ENCODE results near the gene SH3PXD2A.

SH3PXD2A gene

DNA sequence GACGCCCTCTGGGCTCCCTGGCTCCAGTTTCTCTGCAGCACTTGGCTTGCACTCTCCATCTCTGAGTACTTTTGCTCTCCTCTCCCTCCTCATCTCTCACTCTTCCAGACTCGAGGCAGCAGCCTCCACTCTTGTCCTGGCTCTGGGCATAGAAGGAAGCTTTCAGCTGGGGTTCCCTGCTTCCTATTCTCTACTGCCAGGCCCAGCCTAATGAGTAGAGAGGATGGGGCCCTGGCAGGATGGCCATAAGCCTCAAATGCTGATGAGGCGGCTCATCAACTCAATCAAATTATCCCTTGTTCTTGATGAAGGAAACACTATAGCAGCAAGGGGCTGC, 306.1 kb downstream of the SH3PXD2A start:
- H3K36me3 Mint-ChIP-seq (ENCODE audit: low read depth) = no peaks in the 10 kb centered on the region
- no peak overlapping the region for H3K4me3 Mint-ChIP-seq
- peaks cover 10% of the 10 kb centered on the region for H3K4me1 Mint-ChIP-seq (ENCODE audit: low read depth)
- H3K27ac Mint-ChIP-seq = no peak overlapping the region
- peaks cover 7% of the 10 kb centered on the region for H3K27me3 Mint-ChIP-seq
- no peak for DNase-seq
- no peaks in the 10 kb centered on the region for H3K9me3 Mint-ChIP-seq

DNA sequence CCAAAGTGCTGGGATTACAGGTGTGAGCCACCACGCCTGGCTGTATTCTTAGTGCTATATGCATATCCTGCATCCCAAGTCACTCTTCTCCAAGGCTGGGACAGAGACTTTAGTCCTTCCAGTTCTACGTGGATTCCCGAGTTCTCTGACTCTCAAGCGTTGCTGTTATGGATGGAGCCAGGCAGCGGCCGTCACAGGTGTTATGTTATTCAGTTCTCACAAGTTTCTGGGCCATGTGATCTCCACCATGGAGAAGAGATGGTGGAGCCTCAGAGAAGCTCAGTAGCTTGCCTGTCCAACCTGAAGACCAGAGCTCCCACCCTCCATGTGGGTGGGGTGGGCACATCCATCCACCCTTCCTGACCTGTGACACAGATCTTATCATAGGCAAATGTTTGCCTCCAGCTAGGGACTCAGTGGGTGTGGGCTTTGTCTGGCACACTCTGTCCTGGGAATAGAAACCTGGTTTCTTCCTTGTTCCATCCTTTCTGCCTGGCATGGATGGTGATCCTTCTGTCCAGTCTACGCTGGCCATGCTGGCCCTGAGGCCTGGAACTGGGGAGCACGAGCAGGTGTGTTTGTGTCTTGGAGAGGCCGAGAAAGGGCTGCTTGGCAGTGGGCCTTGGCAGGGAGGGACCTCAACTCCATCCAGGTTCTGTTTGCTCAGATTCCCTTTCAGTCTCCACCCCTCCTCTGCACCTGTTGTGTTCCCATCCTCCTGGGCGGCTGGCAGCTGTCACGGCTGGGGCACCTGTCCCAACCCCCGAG, 306.6 kb downstream of the SH3PXD2A start:
- H3K4me3 Mint-ChIP-seq = no peak overlapping the region
- no peaks in the 10 kb centered on the region for H3K9me3 Mint-ChIP-seq
- H3K27ac Mint-ChIP-seq = no peak overlapping the region
- H3K4me1 Mint-ChIP-seq (ENCODE audit: low read depth) = peaks cover 5% of the 10 kb centered on the region
- no peaks in the 10 kb centered on the region for H3K36me3 Mint-ChIP-seq (ENCODE audit: low read depth)
- DNase-seq = no peak
- peaks cover 5% of the 10 kb centered on the region for H3K27me3 Mint-ChIP-seq

DNA sequence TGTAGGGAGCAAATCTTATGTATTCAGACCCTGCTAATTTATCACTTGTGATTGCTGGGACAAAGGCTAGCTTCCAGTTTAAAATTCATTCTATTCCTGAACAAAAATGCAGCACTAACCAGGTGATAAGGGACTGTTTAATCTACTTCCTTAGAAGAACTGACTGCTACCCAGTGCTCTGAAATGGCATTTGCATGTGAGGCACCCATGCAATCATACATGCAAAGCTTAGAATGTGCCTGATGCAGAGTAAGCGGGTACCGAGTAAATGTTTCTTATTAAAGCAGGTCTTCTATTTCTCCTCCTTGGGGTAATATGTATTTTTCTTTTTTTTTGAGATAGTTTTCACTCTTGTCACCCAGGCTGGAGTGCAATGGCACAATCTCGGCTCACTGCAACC, 307.4 kb downstream of the SH3PXD2A start:
- H3K27ac Mint-ChIP-seq = no peak overlapping the region
- no peak overlapping the region for H3K4me3 Mint-ChIP-seq
- no peaks in the 10 kb centered on the region for H3K36me3 Mint-ChIP-seq (ENCODE audit: low read depth)
- H3K27me3 Mint-ChIP-seq = peaks cover 6% of the 10 kb centered on the region
- peaks cover 6% of the 10 kb centered on the region for H3K4me1 Mint-ChIP-seq (ENCODE audit: low read depth)
- H3K9me3 Mint-ChIP-seq = no peaks in the 10 kb centered on the region
- no peak for DNase-seq

DNA sequence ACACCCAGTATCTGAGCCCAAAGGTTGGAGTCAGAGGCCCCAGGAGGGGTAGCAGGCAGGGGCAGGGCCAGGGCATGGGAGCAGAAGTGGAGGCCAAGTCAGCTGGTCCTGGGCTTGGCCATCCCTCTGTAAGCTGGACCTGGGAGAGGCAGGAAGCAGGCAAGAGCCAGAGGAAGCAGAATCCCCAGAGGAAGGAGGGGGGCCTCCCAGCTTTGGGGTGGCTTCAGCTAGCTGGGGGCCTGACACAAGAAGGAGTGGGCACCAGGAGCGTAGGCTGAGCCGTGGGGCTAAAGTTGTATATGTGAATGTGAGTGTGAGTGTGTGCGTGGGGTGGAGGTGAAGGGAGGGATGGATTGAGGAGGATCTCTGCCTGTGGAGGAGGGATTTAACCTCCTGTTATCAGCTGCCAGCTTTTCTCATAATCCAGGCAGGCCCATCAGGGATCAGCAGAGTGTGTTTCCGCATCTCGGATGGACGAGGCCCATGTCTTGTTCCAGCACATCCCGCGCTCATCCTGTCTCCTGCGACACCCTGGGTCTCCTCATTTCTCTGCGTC, 307.9 kb downstream of the SH3PXD2A start:
- DNase-seq = no peak
- H3K4me1 Mint-ChIP-seq (ENCODE audit: low read depth) = peaks cover 11% of the 10 kb centered on the region
- H3K27ac Mint-ChIP-seq = no peak overlapping the region
- H3K27me3 Mint-ChIP-seq = peaks cover 6% of the 10 kb centered on the region
- H3K9me3 Mint-ChIP-seq = no peaks in the 10 kb centered on the region
- H3K36me3 Mint-ChIP-seq (ENCODE audit: low read depth) = no peaks in the 10 kb centered on the region
- no peak overlapping the region for H3K4me3 Mint-ChIP-seq

DNA sequence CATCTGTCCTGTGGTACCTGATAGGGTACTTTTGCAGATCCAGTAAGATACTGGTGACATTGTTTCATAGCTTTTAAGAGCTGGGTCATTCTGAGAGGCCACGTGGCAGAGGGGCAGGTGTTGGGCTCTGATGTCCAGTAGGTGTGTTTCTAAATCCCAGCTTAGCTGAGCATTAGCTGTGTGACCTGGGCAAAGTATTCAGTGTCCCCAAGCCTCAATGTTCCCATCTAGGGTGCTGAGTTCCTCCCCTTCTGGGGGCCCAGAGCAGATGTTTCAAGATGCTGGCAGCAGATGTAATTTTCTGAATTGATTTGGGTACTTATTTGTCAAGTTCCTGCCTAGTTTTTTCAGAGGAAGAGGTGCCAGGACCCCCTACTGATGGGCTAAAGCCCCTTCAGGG, 309.0 kb downstream of the SH3PXD2A start:
- H3K36me3 Mint-ChIP-seq (ENCODE audit: low read depth) = no peaks in the 10 kb centered on the region
- H3K27ac Mint-ChIP-seq = no peak overlapping the region
- no peaks in the 10 kb centered on the region for H3K9me3 Mint-ChIP-seq
- H3K4me1 Mint-ChIP-seq (ENCODE audit: low read depth) = peaks cover 13% of the 10 kb centered on the region
- DNase-seq = no peak
- peaks cover 6% of the 10 kb centered on the region for H3K27me3 Mint-ChIP-seq
- H3K4me3 Mint-ChIP-seq = no peak overlapping the region

DNA sequence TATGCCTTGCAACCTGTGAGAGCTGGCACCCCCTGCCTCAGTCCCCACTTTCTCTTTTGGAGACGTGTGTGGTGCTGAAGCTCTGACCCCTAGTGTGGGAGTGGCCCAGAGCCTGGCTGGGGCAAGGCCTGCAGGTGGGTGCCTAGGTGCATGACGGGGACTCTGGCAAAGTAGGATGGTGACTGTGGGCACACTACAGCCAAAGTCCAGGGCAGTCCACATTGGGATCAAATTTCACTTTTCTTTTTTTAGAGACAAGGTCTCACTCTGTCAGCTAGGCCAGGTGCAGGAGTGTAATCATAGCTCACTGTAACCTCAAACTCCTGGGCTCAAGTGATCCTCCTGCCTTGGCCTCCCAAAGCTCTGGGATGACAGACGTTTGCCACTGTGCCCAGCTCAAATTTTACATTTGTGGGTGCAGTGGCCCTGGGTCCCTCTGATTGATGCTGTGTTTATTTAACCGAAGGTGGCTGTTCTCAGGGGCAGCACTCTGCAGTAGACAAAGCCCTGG, 309.6 kb downstream of the SH3PXD2A start:
- no peak overlapping the region for H3K4me3 Mint-ChIP-seq
- peaks cover 13% of the 10 kb centered on the region for H3K4me1 Mint-ChIP-seq (ENCODE audit: low read depth)
- no peaks in the 10 kb centered on the region for H3K36me3 Mint-ChIP-seq (ENCODE audit: low read depth)
- DNase-seq = no peak
- H3K9me3 Mint-ChIP-seq = no peaks in the 10 kb centered on the region
- no peak overlapping the region for H3K27ac Mint-ChIP-seq
- peaks cover 10% of the 10 kb centered on the region for H3K27me3 Mint-ChIP-seq

DNA sequence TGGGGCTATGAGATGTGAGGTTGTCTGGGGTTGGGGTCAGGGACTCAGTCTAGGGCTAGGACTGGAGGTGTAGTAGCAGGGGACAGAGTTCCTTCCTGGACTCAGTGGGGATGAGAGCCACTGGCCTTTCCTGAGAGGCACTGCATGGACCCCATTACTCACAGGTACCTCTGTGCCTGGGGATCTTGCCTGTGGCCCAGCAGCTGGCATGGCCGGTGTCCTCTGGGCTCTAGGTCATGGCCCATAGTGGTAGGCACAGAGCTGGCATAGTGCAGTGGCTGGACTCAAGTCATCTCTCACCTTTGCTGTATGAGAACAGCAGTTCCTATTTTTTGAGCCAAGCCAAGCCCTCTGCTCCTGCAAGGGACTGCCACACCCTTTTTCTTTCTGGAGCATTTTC, 310.0 kb downstream of the SH3PXD2A start:
- DNase-seq = no peak
- Mint-ChIP-seq H3K4me1 (ENCODE audit: low read depth) (peaks cover 13% of the 10 kb centered on the region), H3K4me3 (no peak overlapping the region), H3K27ac (no peak overlapping the region), H3K27me3 (peaks cover 14% of the 10 kb centered on the region), H3K9me3 (no peaks in the 10 kb centered on the region), H3K36me3 (ENCODE audit: low read depth) (no peaks in the 10 kb centered on the region)

DNA sequence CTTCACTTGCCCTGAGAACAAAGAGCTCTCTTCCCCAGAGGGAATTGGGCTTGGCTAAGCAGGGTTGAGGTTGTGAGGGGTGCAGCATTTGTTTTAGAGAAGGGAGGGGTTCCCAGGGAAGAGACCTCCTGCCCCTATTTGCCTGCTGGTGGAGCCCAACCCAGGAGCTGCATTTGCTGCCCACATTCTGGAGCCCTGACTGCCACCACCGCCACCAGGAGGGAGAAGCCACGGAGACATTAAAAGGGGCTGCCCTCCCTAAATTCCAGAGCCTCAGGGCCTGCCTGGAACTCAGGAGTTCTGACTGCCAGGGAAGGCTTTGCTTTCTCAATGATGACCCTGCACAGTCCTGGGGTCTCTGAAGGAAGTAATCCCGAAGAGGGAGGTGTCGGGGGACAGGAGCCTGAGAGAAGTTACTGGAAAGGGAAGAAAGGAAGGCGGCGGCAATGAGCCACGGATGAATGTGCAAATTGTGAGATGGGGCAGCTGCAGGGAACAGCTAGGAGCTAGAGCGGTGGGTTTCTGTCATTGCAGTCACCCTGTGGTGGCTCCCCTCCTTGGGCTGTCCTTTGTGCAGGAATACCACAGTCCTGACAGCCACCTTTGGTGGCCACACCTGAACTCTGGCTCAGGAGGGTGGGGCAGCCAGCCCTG, 310.6 kb downstream of the SH3PXD2A start:
- Mint-ChIP-seq H3K4me3 (no peak overlapping the region), H3K27ac (no peak overlapping the region), H3K36me3 (ENCODE audit: low read depth) (no peaks in the 10 kb centered on the region), H3K9me3 (no peaks in the 10 kb centered on the region), H3K4me1 (ENCODE audit: low read depth) (peaks cover 13% of the 10 kb centered on the region), H3K27me3 (peaks cover 14% of the 10 kb centered on the region)
- DNase-seq = no peak
